H9 (cell line): Measurements from ENCODE around the gene PCID2. TPM values are rescaled to one million over a fixed set of nuclear protein-coding genes. Genes with fewer than 3 reads are reported as not detected.
A peak's percentile ranks its signal among the peaks of the same experiment; 100 is the strongest.

Experiments used
- DNase-seq: peaks from one replicate; pipeline ENCODE4 v3.0.0-alpha.2; 2017
- H2AFZ ChIP-seq: one replicate; pipeline ENCODE4 v1.6.1; 2013; ENCODE audit warnings: mild to moderate bottlenecking, low read length, control low read depth, moderate library complexity
- H2AK5ac ChIP-seq: 2 replicates; pipeline ENCODE4 v1.6.1; 2013; ENCODE audit warnings: low read length, control low read depth, mixed read lengths; ENCODE audit not compliant: insufficient read length
- H2BK120ac ChIP-seq: one replicate; pipeline ENCODE4 v1.6.1; 2013; ENCODE audit warnings: low read depth, mild to moderate bottlenecking, low read length, control low read depth, inconsistent platforms; ENCODE audit not compliant: poor library complexity, severe bottlenecking
- H2BK12ac ChIP-seq: 2 replicates; pipeline ENCODE4 v1.6.1; 2013; ENCODE audit warnings: low read length, control low read depth, mixed read lengths, low read depth; ENCODE audit not compliant: insufficient read length
- H2BK15ac ChIP-seq: 2 replicates; pipeline ENCODE4 v1.6.1; 2013; ENCODE audit warnings: low read depth, low read length, control low read depth
- H2BK20ac ChIP-seq: one replicate; pipeline ENCODE4 v1.6.1; 2013; ENCODE audit warnings: low read depth, mild to moderate bottlenecking, low read length, control low read depth, inconsistent platforms; ENCODE audit not compliant: poor library complexity, severe bottlenecking
- H2BK5ac ChIP-seq: 2 replicates; pipeline ENCODE4 v1.6.1; 2013; ENCODE audit warnings: low read length, control low read depth, mixed read lengths; ENCODE audit not compliant: insufficient read length
- H3K14ac ChIP-seq: 2 replicates; pipeline ENCODE4 v1.6.1; 2013; ENCODE audit warnings: low read length, control low read depth; ENCODE audit not compliant: insufficient read depth
- H3K18ac ChIP-seq: 2 replicates; pipeline ENCODE4 v1.6.1; 2013; ENCODE audit warnings: low read depth, mild to moderate bottlenecking, mixed read lengths, low read length, control low read depth; ENCODE audit not compliant: insufficient read length
- H3K23ac ChIP-seq: 2 replicates; pipeline ENCODE4 v1.6.1; 2013; ENCODE audit warnings: low read length, control low read depth, mixed read lengths, low read depth; ENCODE audit not compliant: insufficient read length
- H3K23me2 ChIP-seq: 2 replicates; pipeline ENCODE4 v1.6.1; 2013; ENCODE audit warnings: low read depth, mild to moderate bottlenecking, mixed read lengths, low read length, control low read depth; ENCODE audit not compliant: insufficient read length, poor library complexity, severe bottlenecking
- H3K27ac ChIP-seq: 2 replicates; pipeline ENCODE4 v1.5.1; 2013; ENCODE audit warnings: low read length, control low read depth, mixed read lengths, low read depth; ENCODE audit not compliant: insufficient read length
- H3K27me3 ChIP-seq: 2 replicates; pipeline ENCODE4 v1.6.1; 2013; ENCODE audit warnings: low read length, control low read depth, inconsistent platforms; ENCODE audit not compliant: insufficient read depth
- H3K4ac ChIP-seq: 2 replicates; pipeline ENCODE4 v1.6.1; 2013; ENCODE audit warnings: low read depth, mild to moderate bottlenecking, control low read depth, inconsistent platforms, low read length, moderate library complexity
- H3K4me1 ChIP-seq: 2 replicates; pipeline ENCODE4 v1.6.1; 2013; ENCODE audit warnings: low read length, control low read depth, inconsistent platforms; ENCODE audit not compliant: insufficient read depth
- H3K4me2 ChIP-seq: 2 replicates; pipeline ENCODE4 v1.6.1; 2013; ENCODE audit warnings: low read length, control low read depth, mixed read lengths; ENCODE audit not compliant: insufficient read length, insufficient read depth
- H3K56ac ChIP-seq: 2 replicates; pipeline ENCODE4 v1.6.1; 2013; ENCODE audit warnings: low read depth, mild to moderate bottlenecking, mixed read lengths, low read length, control low read depth; ENCODE audit not compliant: insufficient read length
- H3K79me1 ChIP-seq: 2 replicates; pipeline ENCODE4 v1.6.1; 2013; ENCODE audit warnings: low read depth, mild to moderate bottlenecking, moderate library complexity, low read length, control low read depth, inconsistent platforms; ENCODE audit not compliant: insufficient read depth, poor library complexity, severe bottlenecking
- H3K79me2 ChIP-seq: 2 replicates; pipeline ENCODE4 v1.6.1; 2013; ENCODE audit warnings: low read length, control low read depth, inconsistent platforms; ENCODE audit not compliant: insufficient read depth
- H3K9ac ChIP-seq: 2 replicates; pipeline ENCODE4 v1.6.1; 2013; ENCODE audit warnings: low read length, control low read depth, mixed read lengths; ENCODE audit not compliant: insufficient read length; ENCODE audit errors: extremely low read depth
- H3K9me3 ChIP-seq: one replicate; pipeline ENCODE4 v1.6.1; 2013; ENCODE audit warnings: low read depth, low read length, inconsistent platforms; ENCODE audit not compliant: control insufficient read depth
- H3T11ph ChIP-seq: one replicate; pipeline ENCODE4 v1.6.1; 2013; ENCODE audit warnings: mild to moderate bottlenecking, low read length, control low read depth, inconsistent platforms
- H4K20me1 ChIP-seq: one replicate; pipeline ENCODE4 v1.6.1; 2013; ENCODE audit not compliant: control insufficient read depth, insufficient read length, insufficient read depth
- H4K5ac ChIP-seq: 2 replicates; pipeline ENCODE4 v1.6.1; 2013; ENCODE audit warnings: low read depth, mild to moderate bottlenecking, mixed read lengths, low read length, control low read depth; ENCODE audit not compliant: insufficient read length
- H4K8ac ChIP-seq: replicated peaks from 2 replicates; pipeline ENCODE4 v1.6.1; 2013; ENCODE audit warnings: low read length, control low read depth, mixed read lengths, low read depth; ENCODE audit not compliant: insufficient read length
- H4K91ac ChIP-seq: 2 replicates; pipeline ENCODE4 v1.6.1; 2013; ENCODE audit warnings: low read depth, mild to moderate bottlenecking, moderate library complexity, mixed read lengths, low read length, control low read depth; ENCODE audit not compliant: insufficient read length
- H3K27ac Mint-ChIP-seq, 3 experiments: 2 replicates in 2 of 3; 3 replicates in 1 of 3; pipeline ENCODE4 v1.8.0; 2020 to 2021; ENCODE audit warnings: mixed read lengths in 3 of 3, mild to moderate bottlenecking in 1 of 3, moderate library complexity in 1 of 3
- H3K27me3 Mint-ChIP-seq: 2 replicates; pipeline ENCODE4 v1.8.0; 2021; ENCODE audit warnings: low read depth, mild to moderate bottlenecking, moderate library complexity, mixed read lengths
- H3K36me3 Mint-ChIP-seq, 3 experiments: 2 replicates in 2 of 3; 3 replicates in 1 of 3; pipeline ENCODE4 v1.8.0; 2020 to 2021; ENCODE audit warnings: low read depth in 3 of 3, mixed read lengths in 3 of 3; ENCODE audit not compliant: insufficient read depth in 1 of 3
- H3K4me1 Mint-ChIP-seq, 2 experiments: 2 replicates each; pipeline ENCODE4 v1.8.0; 2020; ENCODE audit warnings: mixed read lengths in 2 of 2
- H3K4me3 Mint-ChIP-seq, 2 experiments: 2 replicates in 1 of 2; 3 replicates in 1 of 2; pipeline ENCODE4 v1.8.0; 2020 to 2021; ENCODE audit warnings: mild to moderate bottlenecking in 2 of 2, mixed read lengths in 2 of 2, moderate library complexity in 1 of 2
- H3K9me3 Mint-ChIP-seq, 2 experiments: 2 replicates in 1 of 2; 3 replicates in 1 of 2; pipeline ENCODE4 v1.8.0; 2020; ENCODE audit warnings: mild to moderate bottlenecking in 2 of 2, mixed read lengths in 2 of 2, moderate library complexity in 1 of 2
- CTCF ChIP-seq: fragments of 200-600 bp; sonication (generic); conservative IDR thresholded peaks from 3 replicates; pipeline ENCODE4 v1.8.0; 2021; ENCODE audit warnings: antibody characterized with exemption, mild to moderate bottlenecking
- WGBS: extraction: QIAGEN DNeasy Blood & Tissue Kit; methylation state at CpG from one replicate; pipeline ENCODE4 v1.1.7; 2013; ENCODE audit warnings: missing lambda C conversion rate, low lambda C conversion rate, mixed read lengths; ENCODE audit not compliant: insufficient read length; ENCODE audit errors: extremely low coverage; 5-methylcytosine and 5-hydroxymethylcytosine counted together
- total RNA-seq: library from RNA; stranded (reverse); gene quantifications from 2 replicates; pipeline ENCODE4 v1.2.1, GENCODE V29; 2021

PCID2 gene
- total RNA-seq, 1 experiment from 2014 or later, result 66.0 TPM

GRCh38 chr13:113142876-113143275, 65.6 kb downstream of the PCID2 start:
- Histone ChIP-seq H3T11ph (no peak overlapping the region), H3K23ac (no peak overlapping the region), H4K5ac (no peak overlapping the region), H3K4me1 (no peaks in the 10 kb centered on the region), H3K14ac (no peak overlapping the region; the same call in 1 of the 2 replicates), H3K56ac (no peak overlapping the region), H2BK15ac (no peak overlapping the region), H4K8ac (no peak overlapping the region), H3K9me3 (no peaks in the 10 kb centered on the region), H2BK120ac (no peak overlapping the region), H3K79me2 (no peaks in the 10 kb centered on the region), H2AK5ac (no peak overlapping the region), H3K23me2 (no peaks in the 10 kb centered on the region), H2BK20ac (no peak overlapping the region), H3K27me3 (no peaks in the 10 kb centered on the region), H3K27ac (no peak overlapping the region), H2BK12ac (no peak overlapping the region), H2BK5ac (no peak overlapping the region), H4K20me1 (no peaks in the 10 kb centered on the region), H3K79me1 (no peaks in the 10 kb centered on the region), H3K18ac (no peak overlapping the region), H3K4me2 (no peak overlapping the region), H4K91ac (no peak overlapping the region), H2AFZ (no peak overlapping the region), H3K9ac (no peak overlapping the region), H3K4ac (no peak overlapping the region)
- no CpG with 5 or more reads among the region's 7 CpGs for WGBS
- Mint-ChIP-seq H3K4me3 (no peak overlapping the region), H3K27me3 (peaks cover 3% of the 10 kb centered on the region; the same call in 1 of the 2 replicates), H3K27ac (no peak overlapping the region), H3K36me3 (no peaks in the 10 kb centered on the region), H3K4me1 (peaks cover 5 to 16% of the 10 kb centered on the region in 2 experiments), H3K9me3 (no peaks in the 10 kb centered on the region)
- peak; percentile 17 for DNase-seq
- no peak for TF ChIP-seq CTCF
